ENCODE data around the gene LNX1. TPM values are rescaled to one million over a fixed set of nuclear protein-coding genes. Genes with fewer than 3 reads are reported as not detected.
"Not testable (repeated sequence)": the region's sequence is repeated elsewhere in the genome, so short reads cannot be mapped to it uniquely, and the experiment has no call there.

Gene LNX1
- total and polyA plus RNA-seq, 7 donors, result 2.3 to 7.9 (median 4.6) TPM

DNA sequence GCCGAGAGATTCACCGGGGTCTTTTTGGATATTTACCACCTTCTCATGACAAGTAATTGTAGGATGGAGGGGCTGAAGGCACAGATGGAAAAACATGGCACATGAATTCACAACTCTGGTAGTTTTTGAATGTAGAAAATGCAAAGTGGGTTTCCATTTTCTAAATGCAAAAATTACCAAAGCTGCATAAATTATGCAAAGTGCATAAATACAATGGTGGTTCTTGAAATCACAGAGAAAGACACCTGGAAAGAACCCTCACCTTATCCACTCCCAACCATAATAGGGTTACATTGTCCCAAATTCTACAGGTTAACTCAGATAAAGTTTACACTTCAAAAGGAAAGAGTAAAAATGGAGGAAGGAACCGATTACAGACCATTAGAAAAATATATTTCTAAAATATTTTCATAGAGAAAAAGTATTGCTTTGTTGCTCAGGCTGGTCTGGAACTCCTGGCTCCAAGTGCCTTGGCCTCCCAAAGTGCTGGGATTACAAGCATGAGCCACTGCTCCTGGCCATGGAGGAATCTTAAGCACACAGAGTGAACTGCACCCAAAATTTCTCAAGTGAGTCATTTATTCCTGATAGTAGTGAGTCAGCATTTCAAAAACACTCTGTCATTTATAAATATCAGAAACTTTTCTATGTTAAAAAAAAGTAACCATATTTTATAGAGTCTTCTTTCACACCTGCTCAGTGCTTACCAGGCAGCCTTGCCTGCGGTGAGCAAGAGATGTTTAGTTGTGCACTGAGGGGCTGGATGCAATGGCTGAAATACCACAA lies 112.4 kb downstream of the LNX1 start:
- Histone ChIP-seq H3K27ac (no peak overlapping the region), H3K4me3 (no peak overlapping the region), H3K4me1 (no peaks in the 10 kb centered on the region), H3K36me3 (no peaks in the 10 kb centered on the region), H3K27me3 (no peaks in the 10 kb centered on the region), H3K9me3 (no peaks in the 10 kb centered on the region)
- 95 to 96% methylated on average over 4 of the region's 4 CpGs for whole genome bisulfite sequencing, 2 donors
- intact Hi-C loops (cut with DNase I), result no loop called here
- TF ChIP-seq, protein P1, sequence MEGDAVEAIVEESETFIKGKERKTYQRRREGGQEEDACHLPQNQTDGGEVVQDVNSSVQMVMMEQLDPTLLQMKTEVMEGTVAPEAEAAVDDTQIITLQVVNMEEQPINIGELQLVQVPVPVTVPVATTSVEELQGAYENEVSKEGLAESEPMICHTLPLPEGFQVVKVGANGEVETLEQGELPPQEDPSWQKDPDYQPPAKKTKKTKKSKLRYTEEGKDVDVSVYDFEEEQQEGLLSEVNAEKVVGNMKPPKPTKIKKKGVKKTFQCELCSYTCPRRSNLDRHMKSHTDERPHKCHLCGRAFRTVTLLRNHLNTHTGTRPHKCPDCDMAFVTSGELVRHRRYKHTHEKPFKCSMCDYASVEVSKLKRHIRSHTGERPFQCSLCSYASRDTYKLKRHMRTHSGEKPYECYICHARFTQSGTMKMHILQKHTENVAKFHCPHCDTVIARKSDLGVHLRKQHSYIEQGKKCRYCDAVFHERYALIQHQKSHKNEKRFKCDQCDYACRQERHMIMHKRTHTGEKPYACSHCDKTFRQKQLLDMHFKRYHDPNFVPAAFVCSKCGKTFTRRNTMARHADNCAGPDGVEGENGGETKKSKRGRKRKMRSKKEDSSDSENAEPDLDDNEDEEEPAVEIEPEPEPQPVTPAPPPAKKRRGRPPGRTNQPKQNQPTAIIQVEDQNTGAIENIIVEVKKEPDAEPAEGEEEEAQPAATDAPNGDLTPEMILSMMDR (IDR thresholded peaks at IDR 0.05), result no peak
- no peak for TF ChIP-seq POLR2AphosphoS5 (IDR thresholded peaks at IDR 0.05)
- no peak for TF ChIP-seq POLR2A (IDR thresholded peaks at IDR 0.05)
- TF ChIP-seq EP300 (IDR thresholded peaks at IDR 0.05), result no peak
- no peak for DNase-seq

DNA sequence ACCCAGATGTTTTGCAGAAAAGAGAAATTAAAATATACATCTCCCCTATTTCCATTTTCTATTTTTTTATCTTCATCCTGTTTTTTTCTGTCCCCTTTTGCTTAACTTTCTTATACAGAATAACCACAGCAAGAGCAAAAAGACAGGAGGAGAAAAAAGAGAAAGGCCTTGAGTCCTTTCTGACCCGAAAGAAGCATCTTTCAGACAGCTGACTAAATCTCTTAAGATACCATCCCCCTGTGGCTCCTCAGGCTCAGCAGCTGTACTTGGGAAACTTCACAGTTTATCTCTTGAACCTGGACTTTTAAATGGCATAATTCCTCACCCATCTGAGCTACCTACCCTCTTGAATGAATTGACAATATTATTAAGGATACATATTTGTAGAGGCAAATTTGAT lies 113.7 kb downstream of the LNX1 start:
- intact Hi-C loops (cut with DNase I), result no loop called here
- TF ChIP-seq POLR2AphosphoS5 (IDR thresholded peaks at IDR 0.05) (no peak), POLR2A (IDR thresholded peaks at IDR 0.05) (no peak), EP300 (IDR thresholded peaks at IDR 0.05) (no peak)
- TF ChIP-seq, protein P1 (IDR thresholded peaks at IDR 0.05), result no peak

DNA sequence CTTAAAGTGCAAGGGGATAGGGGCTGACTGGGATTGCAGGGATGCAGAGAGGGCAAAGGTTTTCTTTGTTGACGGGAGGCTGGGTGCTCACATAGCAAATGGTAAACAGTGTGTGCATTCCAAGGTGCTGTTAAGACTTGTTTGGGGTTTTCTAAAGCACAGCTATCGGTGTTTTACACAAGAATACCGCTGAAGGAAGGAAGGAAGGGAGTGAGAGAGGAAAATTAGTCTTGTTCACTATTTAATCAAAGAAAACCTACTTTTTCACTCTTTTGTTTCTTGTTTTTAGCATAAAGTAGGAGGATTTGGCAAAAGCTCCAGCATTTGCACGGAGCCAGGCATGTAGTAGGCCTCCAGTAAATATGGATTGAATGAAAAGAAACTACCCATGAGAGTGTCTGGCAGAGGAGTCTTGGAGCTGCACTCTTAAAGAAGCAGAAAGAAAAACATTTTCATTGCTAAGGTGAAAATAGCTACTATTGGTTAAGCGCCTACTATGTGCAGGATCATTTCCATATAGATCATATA lies 114.2 kb downstream of the LNX1 start:
- H3K4me3 ChIP-seq, result no peak overlapping the region
- H3K9me3 ChIP-seq, result no peaks in the 10 kb centered on the region
- no peaks in the 10 kb centered on the region for H3K27me3 ChIP-seq
- intact Hi-C loops (cut with DNase I), result no loop called here
- WGBS, 2 donors, result 83 to 85% methylated on average over 5 of the region's 5 CpGs
- no peak overlapping the region for H3K27ac ChIP-seq
- no peaks in the 10 kb centered on the region for H3K36me3 ChIP-seq
- H3K4me1 ChIP-seq, result no peaks in the 10 kb centered on the region
- DNase-seq, result no peak
- TF ChIP-seq EP300 (IDR thresholded peaks at IDR 0.05), result no peak
- no peak for TF ChIP-seq POLR2A (IDR thresholded peaks at IDR 0.05)
- TF ChIP-seq, protein P1 (IDR thresholded peaks at IDR 0.05), result no peak
- TF ChIP-seq POLR2AphosphoS5 (IDR thresholded peaks at IDR 0.05), result no peak

More for the DNA sequence above, 113.7 kb downstream of the LNX1 start:
- no peaks in the 10 kb centered on the region for H3K36me3 ChIP-seq
- H3K4me3 ChIP-seq, result no peak overlapping the region
- no peaks in the 10 kb centered on the region for H3K4me1 ChIP-seq
- no peaks in the 10 kb centered on the region for H3K9me3 ChIP-seq
- H3K27me3 ChIP-seq, result no peaks in the 10 kb centered on the region
- WGBS, 2 donors, result 85 to 88% methylated on average over 1 of the region's 1 CpG
- no peak overlapping the region for H3K27ac ChIP-seq
- no peak for DNase-seq

DNA sequence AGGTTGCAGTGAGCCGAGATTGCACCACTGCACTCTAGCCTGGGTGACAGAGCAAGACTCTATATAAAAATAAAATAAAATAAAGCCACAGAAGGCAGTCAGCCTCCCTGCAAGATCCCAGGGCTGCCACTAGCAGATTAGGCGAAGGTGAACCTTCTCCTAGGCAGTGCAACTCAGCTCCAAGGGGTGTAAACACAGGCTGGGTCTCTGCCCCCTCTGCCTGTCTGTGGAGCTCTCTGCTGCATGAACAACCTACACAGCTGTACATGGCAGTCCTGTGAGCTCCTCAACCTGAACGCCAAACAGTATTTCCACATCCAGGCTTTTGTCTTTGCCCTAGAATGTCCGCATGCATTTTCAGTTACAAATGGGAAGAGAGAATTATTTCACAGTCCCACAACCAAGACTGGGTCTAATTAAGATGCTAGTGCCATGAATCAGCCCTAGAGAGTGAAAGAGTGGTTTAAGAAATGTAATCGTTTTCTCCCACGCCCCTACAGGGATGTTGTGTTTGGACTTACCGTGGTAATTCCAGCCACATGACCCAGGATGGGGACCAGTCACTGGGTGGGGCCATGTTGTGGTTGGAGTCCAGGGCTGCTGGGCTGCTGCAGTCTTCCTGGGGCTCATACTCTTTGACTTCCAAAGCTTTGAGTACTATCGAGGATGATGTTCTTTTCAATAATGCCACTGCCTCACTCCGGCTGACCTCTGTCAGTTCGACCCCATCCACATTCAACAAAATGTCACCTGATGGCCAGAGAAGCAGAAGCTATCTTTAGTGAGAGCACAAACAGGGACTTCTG lies 114.9 kb downstream of the LNX1 start:
- intact Hi-C loops (cut with DNase I), result no loop called here
- no peak overlapping the region for H3K4me3 ChIP-seq
- H3K27me3 ChIP-seq, result no peaks in the 10 kb centered on the region
- H3K9me3 ChIP-seq, result no peaks in the 10 kb centered on the region
- no peak for DNase-seq
- H3K27ac ChIP-seq, result no peak overlapping the region
- no peak for TF ChIP-seq EP300 (IDR thresholded peaks at IDR 0.05)
- TF ChIP-seq, protein P1 (IDR thresholded peaks at IDR 0.05), result no peak
- TF ChIP-seq POLR2A (IDR thresholded peaks at IDR 0.05), result no peak
- TF ChIP-seq POLR2AphosphoS5 (IDR thresholded peaks at IDR 0.05), result no peak
- H3K36me3 ChIP-seq, result no peaks in the 10 kb centered on the region
- no peaks in the 10 kb centered on the region for H3K4me1 ChIP-seq
- 88 to 89% methylated on average over 10 of the region's 10 CpGs for WGBS, 2 donors

DNA sequence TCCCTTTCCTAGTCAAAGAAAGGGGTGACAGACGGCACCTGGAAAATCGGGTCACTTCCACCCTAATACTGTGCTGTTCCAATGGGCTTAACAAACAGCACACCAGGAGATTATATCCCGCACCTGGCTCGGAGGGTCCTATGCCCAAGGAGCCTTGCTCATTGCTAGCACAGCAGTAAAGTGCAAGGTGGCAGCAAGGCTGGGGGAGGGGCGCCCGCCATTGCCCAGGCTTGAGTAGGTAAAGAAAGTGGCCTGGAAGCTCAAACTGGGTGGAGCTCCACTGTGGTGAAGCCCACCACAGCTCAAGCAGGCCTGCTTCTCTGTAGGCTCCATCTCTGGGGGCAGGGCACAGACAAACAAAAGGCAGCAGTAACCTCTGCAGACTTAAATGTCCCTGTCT lies 124.7 kb downstream of the LNX1 start:
- H3K27ac ChIP-seq; DNase-seq; H3K9me3 ChIP-seq; H3K4me1 ChIP-seq; H3K27me3 ChIP-seq; H3K4me3 ChIP-seq; intact Hi-C loops (cut with DNase I): not testable (repeated sequence)
- peaks cover 0 to 18% (median 0%) of the 10 kb centered on the region in 4 donors for H3K36me3 ChIP-seq
- 97 to 98% methylated on average over 6 of the region's 6 CpGs for WGBS, 2 donors

Measured in sigmoid colon (tissue), 7 donors.